H1 (cell line): Measurements from ENCODE around the gene PRDM2. TPM values are rescaled to one million over a fixed set of nuclear protein-coding genes. Genes with fewer than 3 reads are reported as not detected.

Experiments used
- CTCF ChIA-PET: fragments of 300-600 bp; sonication (Branson Sonifier 250); formaldehyde crosslinking; loops from one replicate; lab custom pipeline; 2021; ENCODE audit not compliant: partially characterized antibody; lab: Charles Lee
- POLR2A ChIA-PET: fragments of 300-600 bp; sonication (Branson Sonifier 250); formaldehyde crosslinking; loops from one replicate; lab custom pipeline; 2021; ENCODE audit warnings: inconsistent platforms; ENCODE audit not compliant: partially characterized antibody; lab: Charles Lee
- DNase-seq, 2 experiments: peaks; one replicate each; pipeline versions ENCODE4 v3.0.0 to v3.0.0-alpha.2; 2010 to 2022; ENCODE audit warnings: low spot score in 2 of 2, low read depth in 1 of 2, mixed read lengths in 1 of 2
- FAIRE-seq: peaks from 2 replicates; lab custom pipeline; 2011; peaks lifted over from hg19 to GRCh38; lab: Jason Lieb, UNC
- H2AFZ ChIP-seq: 2 replicates; pipeline ENCODE4 v1.8.1; 2012; ENCODE audit warnings: low read length, inconsistent platforms
- H2AK5ac ChIP-seq: 2 replicates; pipeline ENCODE4 v1.6.1; 2013; ENCODE audit warnings: low read depth, low read length
- H2BK120ac ChIP-seq: replicated peaks from 2 replicates; pipeline ENCODE3; 2013; ENCODE audit warnings: low read depth, low read length, inconsistent platforms
- H2BK12ac ChIP-seq: 2 replicates; pipeline ENCODE4 v1.6.1; 2013; ENCODE audit warnings: low read depth, low read length
- H2BK15ac ChIP-seq: 2 replicates; pipeline ENCODE4 v1.6.1; 2013; ENCODE audit warnings: low read length
- H2BK20ac ChIP-seq: 2 replicates; pipeline ENCODE4 v1.6.1; 2013; ENCODE audit warnings: low read length
- H2BK5ac ChIP-seq: 2 replicates; pipeline ENCODE4 v1.6.1; 2013; ENCODE audit warnings: low read depth, low read length
- H3K14ac ChIP-seq: 2 replicates; pipeline ENCODE4 v1.6.1; 2013; ENCODE audit warnings: inconsistent platforms; ENCODE audit not compliant: insufficient read length
- H3K18ac ChIP-seq: 2 replicates; pipeline ENCODE4 v1.6.1; 2013; ENCODE audit warnings: low read length; ENCODE audit errors: extremely low read depth
- H3K23ac ChIP-seq: 2 replicates; pipeline ENCODE4 v1.6.1; 2013; ENCODE audit warnings: inconsistent platforms; ENCODE audit not compliant: insufficient read length
- H3K23me2 ChIP-seq: 2 replicates; pipeline ENCODE4 v1.6.1; 2013; ENCODE audit warnings: low read depth, low read length
- H3K27ac ChIP-seq: 2 replicates; pipeline ENCODE4 v1.6.1; 2011; ENCODE audit warnings: low read depth, low read length, inconsistent platforms
- H3K27me3 ChIP-seq, 4 experiments: replicated peaks in 1 of 4; 1 replicate in 1 of 4; 2 replicates in 3 of 4; pipeline versions ENCODE4 v1.6.1 to v1.8.1; 2011 to 2013; ENCODE audit warnings: low read length in 3 of 4, mild to moderate bottlenecking in 3 of 4, inconsistent platforms in 2 of 4, mixed read lengths in 2 of 4, moderate library complexity in 1 of 4; ENCODE audit not compliant: control insufficient read depth in 3 of 4, insufficient read depth in 3 of 4; ENCODE audit errors: extremely low read depth in 1 of 4
- H3K36me3 ChIP-seq, 4 experiments: 2 replicates each; pipeline versions ENCODE4 v1.6.1 to v1.8.1; 2011 to 2013; ENCODE audit warnings: mild to moderate bottlenecking in 4 of 4, low read length in 3 of 4, moderate library complexity in 2 of 4, control low read depth in 1 of 4, inconsistent platforms in 1 of 4; ENCODE audit not compliant: insufficient read depth in 4 of 4, control insufficient read depth in 2 of 4
- H3K4ac ChIP-seq: replicated peaks from 2 replicates; pipeline ENCODE3; 2013; ENCODE audit warnings: low read length, low read depth, mixed read lengths, inconsistent platforms; ENCODE audit not compliant: insufficient read length
- H3K4me1 ChIP-seq, 4 experiments: replicated peaks in 1 of 4; 1 replicate in 1 of 4; 2 replicates in 3 of 4; pipeline versions ENCODE4 v1.6.1 to v1.8.1; 2011 to 2013; ENCODE audit warnings: low read length in 3 of 4, inconsistent platforms in 2 of 4, mixed read lengths in 1 of 4; ENCODE audit not compliant: insufficient read depth in 4 of 4, control insufficient read depth in 3 of 4
- H3K4me2 ChIP-seq, 2 experiments: 2 replicates each; pipeline versions ENCODE4 v1.6.1 to v1.8.1; 2011 to 2013; ENCODE audit warnings: low read depth in 2 of 2, low read length in 2 of 2, control low read depth in 1 of 2, inconsistent platforms in 1 of 2, mild to moderate bottlenecking in 1 of 2; ENCODE audit not compliant: insufficient read depth in 1 of 2
- H3K4me3 ChIP-seq, 4 experiments: fragments of 200-600, 300-600 bp in 1 of 4; sonication (generic), shearing (Covaris generic), sonication (Bioruptor Twin) in 1 of 4; 2 replicates each; pipeline versions ENCODE4 v1.5.1 to v1.8.1; 2011 to 2016; ENCODE audit warnings: low read length in 4 of 4, low read depth in 3 of 4, control low read depth in 2 of 4, inconsistent platforms in 2 of 4, mild to moderate bottlenecking in 2 of 4, mixed read lengths in 1 of 4, moderate library complexity in 1 of 4; ENCODE audit not compliant: insufficient read depth in 2 of 4; ENCODE audit errors: extremely low read depth in 1 of 4
- H3K56ac ChIP-seq: replicated peaks from 2 replicates; pipeline ENCODE3; 2013; ENCODE audit warnings: low read depth, mild to moderate bottlenecking, mixed read lengths, low read length, inconsistent platforms; ENCODE audit not compliant: insufficient read length
- H3K79me1 ChIP-seq: 2 replicates; pipeline ENCODE4 v1.6.1; 2013; ENCODE audit warnings: low read depth, low read length, control low read depth
- H3K79me2 ChIP-seq, 2 experiments: 2 replicates each; pipeline versions ENCODE4 v1.6.1 to v1.8.1; 2012 to 2013; ENCODE audit warnings: low read length in 2 of 2, mild to moderate bottlenecking in 2 of 2, inconsistent platforms in 1 of 2; ENCODE audit not compliant: insufficient read depth in 2 of 2, control insufficient read depth in 1 of 2
- H3K9ac ChIP-seq, 4 experiments: replicated peaks in 1 of 4; 1 replicate in 1 of 4; 2 replicates in 3 of 4; pipeline versions ENCODE4 v1.6.1 to v1.8.1; 2011 to 2013; ENCODE audit warnings: low read depth in 3 of 4, low read length in 3 of 4, control low read depth in 2 of 4, mild to moderate bottlenecking in 2 of 4, moderate library complexity in 2 of 4, inconsistent platforms in 1 of 4; ENCODE audit errors: extremely low read depth in 1 of 4
- H3K9me3 ChIP-seq, 2 experiments: 2 replicates each; pipeline versions ENCODE4 v1.6.1 to v1.8.1; 2012 to 2013; ENCODE audit warnings: mild to moderate bottlenecking in 2 of 2, moderate library complexity in 2 of 2, control low read depth in 1 of 2, inconsistent platforms in 1 of 2, low read depth in 1 of 2, low read length in 1 of 2, mixed read lengths in 1 of 2; ENCODE audit not compliant: insufficient read depth in 2 of 2
- H4K20me1 ChIP-seq, 2 experiments: replicated peaks in 1 of 2; 2 replicates each; pipeline versions ENCODE3 to v1.8.1; 2011 to 2013; ENCODE audit warnings: inconsistent platforms in 2 of 2, low read length in 2 of 2, mild to moderate bottlenecking in 1 of 2; ENCODE audit not compliant: insufficient read depth in 2 of 2, control insufficient read depth in 1 of 2
- H4K5ac ChIP-seq: 2 replicates; pipeline ENCODE4 v1.6.1; 2013; ENCODE audit warnings: low read length, low read depth, mixed read lengths, inconsistent platforms; ENCODE audit not compliant: insufficient read length
- H4K8ac ChIP-seq: 2 replicates; pipeline ENCODE4 v1.8.0; 2013; ENCODE audit warnings: mild to moderate bottlenecking, moderate library complexity, low read length, inconsistent platforms; ENCODE audit not compliant: insufficient read depth; ENCODE audit errors: extremely low read depth
- H4K91ac ChIP-seq: replicated peaks from 2 replicates; pipeline ENCODE3; 2013; ENCODE audit warnings: low read length, mixed read lengths, inconsistent platforms; ENCODE audit not compliant: insufficient read length
- BACH1 ChIP-seq: IDR thresholded peaks from 2 replicates; pipeline ENCODE4 v1.6.1; 2012; ENCODE audit warnings: low read length, improper control_type of control experiment
- CREB1 ChIP-seq: IDR thresholded peaks from 2 replicates; pipeline ENCODE4 v1.6.1; 2012; ENCODE audit warnings: inconsistent platforms
- WGBS, 2 experiments: shearing (Covaris generic) in 1 of 2; methylation state at CpG; one replicate each; pipeline versions ENCODE4 v1.1.6 to v1.1.7; 2013 to 2015; ENCODE audit warnings: low lambda C conversion rate in 2 of 2, mixed read lengths in 2 of 2, inconsistent platforms in 1 of 2, low coverage in 1 of 2, missing lambda C conversion rate in 1 of 2; ENCODE audit not compliant: insufficient replicate concordance in 2 of 2, insufficient coverage in 1 of 2, insufficient read length in 1 of 2; ENCODE audit errors: extremely low coverage in 1 of 2, missing lambda C conversion rate in 1 of 2; 5-methylcytosine and 5-hydroxymethylcytosine counted together
- polyA plus RNA-seq, 7 experiments: library from polyadenylated mRNA; depleted of rRNA in 3 of 7; stranded (reverse) in 5 of 7; unstranded in 2 of 7; fragments of >200 nt in 5 of 7; fragments of 200-250 nt in 2 of 7; gene quantifications; 1 replicate in 5 of 7; 2 replicates in 1 of 7; 4 replicates in 1 of 7; pipeline versions ENCODE4 v1.2.1 to v1.2.3, GENCODE V29; 2011 to 2013; ENCODE audit warnings: missing spikeins in 2 of 7, mixed read lengths in 2 of 7
- total RNA-seq: library from RNA; stranded (reverse); fragmentation: NEBNext Ultra II Directional; extraction: Animal tissue kit (Norgen Biotek cat#: 25700); gene quantifications from 2 replicates; pipeline ENCODE4 v1.2.1, GENCODE V29; 2021

PRDM2 gene
- total and polyA plus RNA-seq, 2 of the 8 experiments (the other 6 are each of a cell fraction or from before 2014, with no cell fraction given) = 5.8 to 21.2 TPM

GRCh38 chr1:13775459-13775858 lies 75.5 kb downstream of the PRDM2 start:
- H4K5ac ChIP-seq = no peak overlapping the region
- no peak overlapping the region for H2BK15ac ChIP-seq
- CTCF ChIA-PET = interaction anchor here (0.6 to 1.0 kb wide), 4 partner anchors 11 to 110 kb away, joined by 3 read pairs; no protein-coding TSS in a partner anchor
- H4K20me1 ChIP-seq = no peaks in the 10 kb centered on the region
- no peak overlapping the region for H2BK20ac ChIP-seq
- TF ChIP-seq CREB1 (no peak), BACH1 (no peak)
- TF ChIP-seq, all 59 proteins: peak for 0
- 81% methylated on average over 5 of the region's 5 CpGs; no CpG with 5 or more reads in 1 of the 2 experiments for WGBS, 2 experiments
- Histone ChIP-seq H3K27ac (no peak overlapping the region), H3K4me3 (no peak overlapping the region), H3K56ac (no peak overlapping the region), H3K23me2 (no peaks in the 10 kb centered on the region), H3K9ac (no peak overlapping the region), H2AFZ (no peak overlapping the region), H3K4ac (no peak overlapping the region), H2AK5ac (no peak overlapping the region), H4K91ac (no peak overlapping the region), H4K8ac (no peak overlapping the region), H3K4me1 (no peaks in the 10 kb centered on the region), H3K23ac (no peak overlapping the region), H2BK5ac (no peak overlapping the region), H2BK120ac (no peak overlapping the region), H3K36me3 (peaks cover 3 to 19% (median 8%) of the 10 kb centered on the region in 4 experiments; a peak in 7 of 8 replicates), H3K18ac (no peak overlapping the region), H3K9me3 (no peaks in the 10 kb centered on the region), H3K79me2 (0 out of 4 replicates have a peak, but pooled peaks cover 0 to 5% of the 10 kb centered on the region in 2 experiments), H3K4me2 (no peak overlapping the region), H3K27me3 (no peaks in the 10 kb centered on the region), H2BK12ac (no peak overlapping the region), H3K14ac (no peak overlapping the region), H3K79me1 (no peaks in the 10 kb centered on the region; the same call in 1 of the 2 replicates)
- no peak for FAIRE-seq
- POLR2A ChIA-PET = no interaction called here
- DNase-seq = no peak
